IMR-90 (cell line): ENCODE results near the gene PIAS4. TPM values are rescaled to one million over a fixed set of nuclear protein-coding genes. Genes with fewer than 3 reads are reported as not detected.

ENCODE experiments used
- ATAC-seq: fragments of 200-7000 bp; cut with Tn5 transposase; 2 replicates; pipeline ENCODE4 v1.9.1; 2020; ENCODE audit warnings: low read depth, mild to moderate bottlenecking, moderate library complexity
- BruUV-seq: library from RNA; stranded (reverse); fragments of 400-500 nt; replicated peaks from 2 replicates; lab custom pipeline; 2021; lab: Mats Ljungman, UMichigan
- CTCF ChIA-PET: fragments of 300-600 bp; formaldehyde crosslinking; extraction: SDS; loops from one replicate; lab custom pipeline; 2021; ENCODE audit warnings: antibody characterized with exemption; lab: Yijun Ruan, JAX
- POLR2A ChIA-PET: fragments of 300-600 bp; sonication (Branson Sonifier 250); formaldehyde crosslinking; loops from one replicate; lab custom pipeline; 2022; ENCODE audit warnings: antibody characterized with exemption; ENCODE audit not compliant: unreplicated experiment; lab: Charles Lee
- DNase-seq: peaks from one replicate; pipeline ENCODE4 v3.0.0; 2013
- H2AFZ ChIP-seq: replicated peaks from 2 replicates; pipeline ENCODE3; 2013; ENCODE audit warnings: low read length, mild to moderate bottlenecking; ENCODE audit not compliant: poor library complexity
- H2AK5ac ChIP-seq: 2 replicates; pipeline ENCODE4 v1.6.1; 2013; ENCODE audit warnings: low read depth, low read length, inconsistent platforms
- H2AK9ac ChIP-seq: replicated peaks from 2 replicates; pipeline ENCODE3; 2013; ENCODE audit warnings: mild to moderate bottlenecking, low read depth, low read length, moderate library complexity; ENCODE audit not compliant: poor library complexity
- H2BK120ac ChIP-seq: 2 replicates; pipeline ENCODE4 v1.6.1; 2013; ENCODE audit warnings: low read depth, low read length, inconsistent platforms
- H2BK15ac ChIP-seq: 3 replicates; pipeline ENCODE4 v1.6.1; 2013; ENCODE audit warnings: low read depth, low read length, inconsistent platforms
- H2BK20ac ChIP-seq: 2 replicates; pipeline ENCODE4 v1.6.1; 2013; ENCODE audit warnings: low read depth, mild to moderate bottlenecking, inconsistent platforms, low read length, moderate library complexity
- H2BK5ac ChIP-seq: 2 replicates; pipeline ENCODE4 v1.6.1; 2013; ENCODE audit warnings: mild to moderate bottlenecking, low read depth, low read length, inconsistent platforms; ENCODE audit not compliant: poor library complexity, severe bottlenecking
- H3K14ac ChIP-seq: replicated peaks from 2 replicates; pipeline ENCODE4 v1.6.1; 2013; ENCODE audit warnings: low read depth, low read length, inconsistent platforms
- H3K18ac ChIP-seq: 2 replicates; pipeline ENCODE4 v1.6.1; 2013; ENCODE audit warnings: low read depth, low read length, control low read depth
- H3K23ac ChIP-seq: 2 replicates; pipeline ENCODE4 v1.6.1; 2013; ENCODE audit warnings: low read depth, low read length, inconsistent platforms
- H3K27ac ChIP-seq: 2 replicates; pipeline ENCODE4 v1.5.1; 2013; ENCODE audit warnings: mild to moderate bottlenecking, control low read depth, low read length; ENCODE audit not compliant: insufficient read depth
- H3K27me3 ChIP-seq: 2 replicates; pipeline ENCODE4 v1.6.1; 2013; ENCODE audit warnings: low read length; ENCODE audit not compliant: control insufficient read depth, insufficient read depth
- H3K36me3 ChIP-seq: 2 replicates; pipeline ENCODE4 v1.6.1; 2013; ENCODE audit warnings: low read length, mixed read lengths; ENCODE audit not compliant: control insufficient read depth, insufficient read depth
- H3K4ac ChIP-seq: 2 replicates; pipeline ENCODE4 v1.6.1; 2013; ENCODE audit warnings: low read depth, low read length, inconsistent platforms
- H3K4me1 ChIP-seq: 2 replicates; pipeline ENCODE4 v1.6.1; 2013; ENCODE audit warnings: low read length, mixed read lengths; ENCODE audit not compliant: control insufficient read depth, insufficient read depth
- H3K4me2 ChIP-seq: 2 replicates; pipeline ENCODE4 v1.6.1; 2013; ENCODE audit warnings: low read depth, mild to moderate bottlenecking, control low read depth, low read length, moderate library complexity
- H3K4me3 ChIP-seq: 2 replicates; pipeline ENCODE4 v1.5.1; 2013; ENCODE audit warnings: low read depth, mild to moderate bottlenecking, control low read depth, low read length, moderate library complexity; ENCODE audit not compliant: insufficient read depth
- H3K56ac ChIP-seq: 2 replicates; pipeline ENCODE4 v1.6.1; 2013; ENCODE audit warnings: low read length, inconsistent platforms; ENCODE audit not compliant: insufficient read depth; ENCODE audit errors: extremely low read depth
- H3K79me1 ChIP-seq, 2 experiments: 2 replicates each; pipeline ENCODE4 v1.6.1; 2013; ENCODE audit warnings: low read length in 2 of 2, inconsistent platforms in 1 of 2, low read depth in 1 of 2
- H3K9ac ChIP-seq: 2 replicates; pipeline ENCODE4 v1.6.1; 2013; ENCODE audit warnings: low read depth, low read length, control low read depth
- H3K9me1 ChIP-seq: 2 replicates; pipeline ENCODE4 v1.6.1; 2013; ENCODE audit warnings: low read length, inconsistent platforms; ENCODE audit not compliant: insufficient read depth
- H3K9me3 ChIP-seq: 2 replicates; pipeline ENCODE4 v1.6.1; 2013; ENCODE audit warnings: low read length; ENCODE audit not compliant: control insufficient read depth, insufficient read depth
- H4K20me1 ChIP-seq: 2 replicates; pipeline ENCODE4 v1.6.1; 2013; ENCODE audit warnings: low read length, inconsistent platforms; ENCODE audit not compliant: insufficient read depth
- H4K5ac ChIP-seq: 2 replicates; pipeline ENCODE4 v1.6.1; 2013; ENCODE audit warnings: mild to moderate bottlenecking, low read depth, low read length, control low read depth
- H4K8ac ChIP-seq, 2 experiments: 2 replicates each; pipeline ENCODE4 v1.6.1; 2013; ENCODE audit warnings: low read depth in 2 of 2, low read length in 2 of 2, control low read depth in 1 of 2, inconsistent platforms in 1 of 2
- H4K91ac ChIP-seq: 2 replicates; pipeline ENCODE4 v1.6.1; 2013; ENCODE audit warnings: low read depth, low read length, inconsistent platforms; ENCODE audit not compliant: insufficient read depth
- CEBPB ChIP-seq: IDR thresholded peaks from 2 replicates; pipeline ENCODE4 v1.6.1; 2012; ENCODE audit warnings: low read depth, low read length, improper control_type of control experiment
- CHD1 ChIP-seq: IDR thresholded peaks from 2 replicates; pipeline ENCODE4 v1.6.1; 2012; ENCODE audit warnings: low read depth, low read length, improper control_type of control experiment
- ELK1 ChIP-seq: fragments of 150-350 bp; IDR thresholded peaks from 2 replicates; pipeline ENCODE4 v1.6.1; 2016; ENCODE audit warnings: low read depth, mild to moderate bottlenecking, low read length, moderate library complexity, borderline replicate concordance
- FOS ChIP-seq: fragments of 150-350 bp; IDR thresholded peaks from 2 replicates; pipeline ENCODE4 v1.6.1; 2016; ENCODE audit warnings: low read depth, low read length
- MAFK ChIP-seq: IDR thresholded peaks from 2 replicates; pipeline ENCODE4 v1.6.1; 2012; ENCODE audit warnings: low read depth, low read length, improper control_type of control experiment
- MAZ ChIP-seq: IDR thresholded peaks from 2 replicates; pipeline ENCODE4 v1.6.1; 2012; ENCODE audit warnings: low read depth, mild to moderate bottlenecking, low read length, improper control_type of control experiment, moderate library complexity, borderline replicate concordance
- MXI1 ChIP-seq: IDR thresholded peaks from 2 replicates; pipeline ENCODE4 v1.6.1; 2012; ENCODE audit warnings: low read depth, mild to moderate bottlenecking, low read length, moderate library complexity, borderline replicate concordance
- NFE2L2 ChIP-seq: fragments of 150-350 bp; IDR thresholded peaks from 2 replicates; pipeline ENCODE4 v1.6.1; 2016; ENCODE audit warnings: low read depth, mild to moderate bottlenecking, low read length
- POLR2A ChIP-seq: IDR thresholded peaks from 2 replicates; pipeline ENCODE4 v1.6.1; 2012; ENCODE audit warnings: mild to moderate bottlenecking, low read depth, low read length
- RAD21 ChIP-seq: IDR thresholded peaks from 2 replicates; pipeline ENCODE4 v1.6.1; 2012; ENCODE audit warnings: low read length, improper control_type of control experiment
- RCOR1 ChIP-seq: IDR thresholded peaks from 2 replicates; pipeline ENCODE4 v1.6.1; 2012; ENCODE audit warnings: mild to moderate bottlenecking, low read length, improper control_type of control experiment; ENCODE audit not compliant: insufficient replicate concordance
- RFX5 ChIP-seq: IDR thresholded peaks from 2 replicates; pipeline ENCODE4 v1.8.0; 2012; ENCODE audit warnings: low read depth, mild to moderate bottlenecking, low read length, moderate library complexity
- WGBS, 2 experiments: methylation state at CpG; one replicate each; pipeline versions ENCODE4 v1.1.5 to v1.1.7; 2013; ENCODE audit warnings: missing lambda C conversion rate in 2 of 2; ENCODE audit not compliant: insufficient read length in 1 of 2; ENCODE audit errors: extremely low coverage in 2 of 2; 5-methylcytosine and 5-hydroxymethylcytosine counted together
- dilution Hi-C: fragments of 300-500 bp; cut with HindIII; formaldehyde crosslinking; loops from one replicate; pipeline ENCODE4 v1.14.3; 2018; ENCODE audit warnings: low sequenced_read_pairs; ENCODE audit not compliant: unreplicated experiment
- in situ Hi-C: fragments of 300-500 bp; cut with MboI; formaldehyde crosslinking; loops from 3 replicates; pipeline ENCODE4 v1.14.3; 2019; ENCODE audit warnings: low sequenced_read_pairs, inconsistent platforms, mixed read lengths
- intact Hi-C: fragments of 100-400 bp; cut with micrococcal nuclease; formaldehyde crosslinking; loops from 2 replicates; pipeline ENCODE4 v1.10.0; 2022
- polyA plus RNA-seq, 3 experiments: library from polyadenylated mRNA; depleted of rRNA; stranded (reverse); fragments of >200 nt; gene quantifications; 2 replicates each; pipeline ENCODE4 v1.2.3, GENCODE V29; 2012; ENCODE audit warnings: low replicate concordance in 1 of 3
- total RNA-seq: library from RNA; depleted of rRNA; stranded (reverse); fragments of >200 nt; gene quantifications from 2 replicates; pipeline ENCODE4 v1.2.3, GENCODE V29; 2012
- TF ChIP-seq, protein P1 (sequence below): conservative IDR thresholded peaks from 2 replicates; pipeline ENCODE4 v1.5.1; 2012; ENCODE audit warnings: mild to moderate bottlenecking, low read depth, low read length, improper control_type of control experiment
- TF ChIP-seq, protein P2 (sequence below): fragments of 150-350 bp; IDR thresholded peaks from 2 replicates; pipeline ENCODE4 v1.6.1; 2017; ENCODE audit warnings: mild to moderate bottlenecking, antibody characterized with exemption, low read length, low read depth

PIAS4 gene
- total and polyA plus RNA-seq, 2 of the 4 experiments (the other 2 are of a cell fraction) = 12.1 to 13.6 TPM

DNA sequence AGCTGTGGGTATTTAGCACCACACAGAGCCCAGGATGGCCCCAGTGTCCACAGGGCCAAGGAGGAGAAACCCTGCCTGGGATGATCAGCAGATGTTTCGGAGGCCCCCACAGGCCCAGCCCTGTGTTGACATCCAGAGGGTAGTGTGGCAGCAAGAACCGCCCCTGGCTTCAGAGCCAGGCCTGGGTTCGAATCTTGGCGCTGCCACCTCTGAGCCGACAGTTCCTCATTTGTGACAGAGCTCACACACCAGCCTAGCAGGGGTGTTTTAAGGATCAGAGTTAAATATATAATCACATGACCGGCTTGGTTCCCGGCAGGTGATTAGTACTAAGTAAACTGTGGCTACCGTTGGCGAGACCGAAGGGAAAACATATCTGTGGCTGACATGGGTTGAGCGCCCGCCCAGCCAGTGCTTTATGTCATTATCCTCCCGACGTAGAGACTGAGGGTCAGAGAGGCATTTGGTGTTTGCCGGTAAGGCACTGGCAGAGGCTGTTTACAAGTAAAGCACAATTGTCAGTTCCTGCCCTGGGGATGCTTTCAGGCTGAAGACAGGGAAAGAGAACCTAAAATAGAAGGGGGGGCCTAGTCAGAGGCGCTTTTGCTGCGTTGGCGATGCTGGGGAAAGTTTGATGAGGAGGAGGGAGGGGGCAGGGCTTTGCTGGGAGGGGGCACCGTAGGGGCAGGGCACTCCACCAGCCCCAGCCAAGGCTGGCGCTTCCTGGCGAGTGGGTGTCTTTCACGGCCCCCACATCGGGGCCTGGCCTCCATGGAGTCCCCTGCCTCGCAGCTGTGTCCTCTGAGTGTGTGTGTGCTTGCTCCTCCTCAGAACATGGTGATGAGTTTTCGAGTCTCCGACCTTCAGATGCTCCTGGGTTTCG is 4.8 kb downstream of the PIAS4 start:
- Histone ChIP-seq H3K27ac (no peak overlapping the region), H2BK20ac (no peak overlapping the region), H3K9me1 (no peaks in the 10 kb centered on the region), H4K20me1 (peaks cover 92% of the 10 kb centered on the region), H3K4me3 (no peak overlapping the region), H3K4ac (no peak overlapping the region), H2BK15ac (no peak overlapping the region), H2AK5ac (no peak overlapping the region), H3K79me1 (peaks cover 28 to 87% of the 10 kb centered on the region in 2 experiments), H2BK5ac (no peak overlapping the region), H3K23ac (no peak overlapping the region), H4K5ac (no peak overlapping the region), H3K9me3 (no peaks in the 10 kb centered on the region), H4K8ac (no peak overlapping the region), H2BK120ac (no peak overlapping the region), H4K91ac (no peak overlapping the region), H3K18ac (no peak overlapping the region), H3K4me1 (peaks cover 22% of the 10 kb centered on the region), H3K4me2 (no peak overlapping the region), H2AK9ac (no peak overlapping the region), H3K27me3 (no peaks in the 10 kb centered on the region), H3K9ac (no peak overlapping the region), H3K14ac (no peak overlapping the region), H2AFZ (no peak overlapping the region), H3K36me3 (peaks cover 40% of the 10 kb centered on the region), H3K56ac (no peak overlapping the region)
- ATAC-seq (no peak), DNase-seq (no peak)
- ChIA-PET POLR2A (interaction anchor here (0.5 kb wide), 1 partner anchor 252 kb away, joined by 3 read pairs; no protein-coding TSS in a partner anchor), CTCF (interaction anchor here (0.6 kb wide), 1 partner anchor 125 kb away, joined by 7 read pairs; no protein-coding TSS in a partner anchor)
- WGBS, 2 experiments = 93% methylated on average over 16 of the region's 27 CpGs; no CpG with 5 or more reads in 1 of the 2 experiments
- in situ Hi-C loops = no loop called here
- intact Hi-C loops = no loop called here
- dilution Hi-C loops = no loop called here
- no TSS peak for BruUV-seq
- TF ChIP-seq CHD1 = no peak
- TF ChIP-seq, protein P1, sequence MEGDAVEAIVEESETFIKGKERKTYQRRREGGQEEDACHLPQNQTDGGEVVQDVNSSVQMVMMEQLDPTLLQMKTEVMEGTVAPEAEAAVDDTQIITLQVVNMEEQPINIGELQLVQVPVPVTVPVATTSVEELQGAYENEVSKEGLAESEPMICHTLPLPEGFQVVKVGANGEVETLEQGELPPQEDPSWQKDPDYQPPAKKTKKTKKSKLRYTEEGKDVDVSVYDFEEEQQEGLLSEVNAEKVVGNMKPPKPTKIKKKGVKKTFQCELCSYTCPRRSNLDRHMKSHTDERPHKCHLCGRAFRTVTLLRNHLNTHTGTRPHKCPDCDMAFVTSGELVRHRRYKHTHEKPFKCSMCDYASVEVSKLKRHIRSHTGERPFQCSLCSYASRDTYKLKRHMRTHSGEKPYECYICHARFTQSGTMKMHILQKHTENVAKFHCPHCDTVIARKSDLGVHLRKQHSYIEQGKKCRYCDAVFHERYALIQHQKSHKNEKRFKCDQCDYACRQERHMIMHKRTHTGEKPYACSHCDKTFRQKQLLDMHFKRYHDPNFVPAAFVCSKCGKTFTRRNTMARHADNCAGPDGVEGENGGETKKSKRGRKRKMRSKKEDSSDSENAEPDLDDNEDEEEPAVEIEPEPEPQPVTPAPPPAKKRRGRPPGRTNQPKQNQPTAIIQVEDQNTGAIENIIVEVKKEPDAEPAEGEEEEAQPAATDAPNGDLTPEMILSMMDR = no peak
- no peak for TF ChIP-seq NFE2L2
- no peak for TF ChIP-seq POLR2A
- TF ChIP-seq MAZ = no peak
- TF ChIP-seq RAD21 = no peak
- no peak for TF ChIP-seq MXI1
- TF ChIP-seq RCOR1 = no peak
- TF ChIP-seq, protein P2, sequence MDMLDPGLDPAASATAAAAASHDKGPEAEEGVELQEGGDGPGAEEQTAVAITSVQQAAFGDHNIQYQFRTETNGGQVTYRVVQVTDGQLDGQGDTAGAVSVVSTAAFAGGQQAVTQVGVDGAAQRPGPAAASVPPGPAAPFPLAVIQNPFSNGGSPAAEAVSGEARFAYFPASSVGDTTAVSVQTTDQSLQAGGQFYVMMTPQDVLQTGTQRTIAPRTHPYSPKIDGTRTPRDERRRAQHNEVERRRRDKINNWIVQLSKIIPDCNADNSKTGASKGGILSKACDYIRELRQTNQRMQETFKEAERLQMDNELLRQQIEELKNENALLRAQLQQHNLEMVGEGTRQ = no peak
- no peak for TF ChIP-seq FOS
- TF ChIP-seq RFX5 = no peak
- no peak for TF ChIP-seq CEBPB
- no peak for TF ChIP-seq ELK1
- no peak for TF ChIP-seq MAFK
